H9 (cell line): Measurements from ENCODE around the gene SRSF6. TPM values are rescaled to one million over a fixed set of nuclear protein-coding genes. Genes with fewer than 3 reads are reported as not detected.

ENCODE experiments used
- DNase-seq: peaks from one replicate; pipeline ENCODE4 v3.0.0-alpha.2; 2017
- H2AFZ ChIP-seq: one replicate; pipeline ENCODE4 v1.6.1; 2013; ENCODE audit warnings: mild to moderate bottlenecking, low read length, control low read depth, moderate library complexity
- H2AK5ac ChIP-seq: 2 replicates; pipeline ENCODE4 v1.6.1; 2013; ENCODE audit warnings: low read length, control low read depth, mixed read lengths; ENCODE audit not compliant: insufficient read length
- H2BK120ac ChIP-seq: one replicate; pipeline ENCODE4 v1.6.1; 2013; ENCODE audit warnings: low read depth, mild to moderate bottlenecking, low read length, control low read depth, inconsistent platforms; ENCODE audit not compliant: poor library complexity, severe bottlenecking
- H2BK12ac ChIP-seq: 2 replicates; pipeline ENCODE4 v1.6.1; 2013; ENCODE audit warnings: low read length, control low read depth, mixed read lengths, low read depth; ENCODE audit not compliant: insufficient read length
- H2BK15ac ChIP-seq: 2 replicates; pipeline ENCODE4 v1.6.1; 2013; ENCODE audit warnings: low read depth, low read length, control low read depth
- H2BK20ac ChIP-seq: one replicate; pipeline ENCODE4 v1.6.1; 2013; ENCODE audit warnings: low read depth, mild to moderate bottlenecking, low read length, control low read depth, inconsistent platforms; ENCODE audit not compliant: poor library complexity, severe bottlenecking
- H2BK5ac ChIP-seq: 2 replicates; pipeline ENCODE4 v1.6.1; 2013; ENCODE audit warnings: low read length, control low read depth, mixed read lengths; ENCODE audit not compliant: insufficient read length
- H3K14ac ChIP-seq: 2 replicates; pipeline ENCODE4 v1.6.1; 2013; ENCODE audit warnings: low read length, control low read depth; ENCODE audit not compliant: insufficient read depth
- H3K18ac ChIP-seq: 2 replicates; pipeline ENCODE4 v1.6.1; 2013; ENCODE audit warnings: low read depth, mild to moderate bottlenecking, mixed read lengths, low read length, control low read depth; ENCODE audit not compliant: insufficient read length
- H3K23ac ChIP-seq: 2 replicates; pipeline ENCODE4 v1.6.1; 2013; ENCODE audit warnings: low read length, control low read depth, mixed read lengths, low read depth; ENCODE audit not compliant: insufficient read length
- H3K23me2 ChIP-seq: 2 replicates; pipeline ENCODE4 v1.6.1; 2013; ENCODE audit warnings: low read depth, mild to moderate bottlenecking, mixed read lengths, low read length, control low read depth; ENCODE audit not compliant: insufficient read length, poor library complexity, severe bottlenecking
- H3K27ac ChIP-seq: 2 replicates; pipeline ENCODE4 v1.5.1; 2013; ENCODE audit warnings: low read length, control low read depth, mixed read lengths, low read depth; ENCODE audit not compliant: insufficient read length
- H3K27me3 ChIP-seq: 2 replicates; pipeline ENCODE4 v1.6.1; 2013; ENCODE audit warnings: low read length, control low read depth, inconsistent platforms; ENCODE audit not compliant: insufficient read depth
- H3K4ac ChIP-seq: 2 replicates; pipeline ENCODE4 v1.6.1; 2013; ENCODE audit warnings: low read depth, mild to moderate bottlenecking, control low read depth, inconsistent platforms, low read length, moderate library complexity
- H3K4me1 ChIP-seq: 2 replicates; pipeline ENCODE4 v1.6.1; 2013; ENCODE audit warnings: low read length, control low read depth, inconsistent platforms; ENCODE audit not compliant: insufficient read depth
- H3K4me2 ChIP-seq: 2 replicates; pipeline ENCODE4 v1.6.1; 2013; ENCODE audit warnings: low read length, control low read depth, mixed read lengths; ENCODE audit not compliant: insufficient read length, insufficient read depth
- H3K56ac ChIP-seq: 2 replicates; pipeline ENCODE4 v1.6.1; 2013; ENCODE audit warnings: low read depth, mild to moderate bottlenecking, mixed read lengths, low read length, control low read depth; ENCODE audit not compliant: insufficient read length
- H3K79me1 ChIP-seq: 2 replicates; pipeline ENCODE4 v1.6.1; 2013; ENCODE audit warnings: low read depth, mild to moderate bottlenecking, moderate library complexity, low read length, control low read depth, inconsistent platforms; ENCODE audit not compliant: insufficient read depth, poor library complexity, severe bottlenecking
- H3K79me2 ChIP-seq: 2 replicates; pipeline ENCODE4 v1.6.1; 2013; ENCODE audit warnings: low read length, control low read depth, inconsistent platforms; ENCODE audit not compliant: insufficient read depth
- H3K9ac ChIP-seq: 2 replicates; pipeline ENCODE4 v1.6.1; 2013; ENCODE audit warnings: low read length, control low read depth, mixed read lengths; ENCODE audit not compliant: insufficient read length; ENCODE audit errors: extremely low read depth
- H3K9me3 ChIP-seq: one replicate; pipeline ENCODE4 v1.6.1; 2013; ENCODE audit warnings: low read depth, low read length, inconsistent platforms; ENCODE audit not compliant: control insufficient read depth
- H3T11ph ChIP-seq: one replicate; pipeline ENCODE4 v1.6.1; 2013; ENCODE audit warnings: mild to moderate bottlenecking, low read length, control low read depth, inconsistent platforms
- H4K20me1 ChIP-seq: one replicate; pipeline ENCODE4 v1.6.1; 2013; ENCODE audit not compliant: control insufficient read depth, insufficient read length, insufficient read depth
- H4K5ac ChIP-seq: 2 replicates; pipeline ENCODE4 v1.6.1; 2013; ENCODE audit warnings: low read depth, mild to moderate bottlenecking, mixed read lengths, low read length, control low read depth; ENCODE audit not compliant: insufficient read length
- H4K8ac ChIP-seq: replicated peaks from 2 replicates; pipeline ENCODE4 v1.6.1; 2013; ENCODE audit warnings: low read length, control low read depth, mixed read lengths, low read depth; ENCODE audit not compliant: insufficient read length
- H4K91ac ChIP-seq: 2 replicates; pipeline ENCODE4 v1.6.1; 2013; ENCODE audit warnings: low read depth, mild to moderate bottlenecking, moderate library complexity, mixed read lengths, low read length, control low read depth; ENCODE audit not compliant: insufficient read length
- H3K27ac Mint-ChIP-seq, 3 experiments: 2 replicates in 2 of 3; 3 replicates in 1 of 3; pipeline ENCODE4 v1.8.0; 2020 to 2021; ENCODE audit warnings: mixed read lengths in 3 of 3, mild to moderate bottlenecking in 1 of 3, moderate library complexity in 1 of 3
- H3K27me3 Mint-ChIP-seq: 2 replicates; pipeline ENCODE4 v1.8.0; 2021; ENCODE audit warnings: low read depth, mild to moderate bottlenecking, moderate library complexity, mixed read lengths
- H3K36me3 Mint-ChIP-seq, 3 experiments: 2 replicates in 2 of 3; 3 replicates in 1 of 3; pipeline ENCODE4 v1.8.0; 2020 to 2021; ENCODE audit warnings: low read depth in 3 of 3, mixed read lengths in 3 of 3; ENCODE audit not compliant: insufficient read depth in 1 of 3
- H3K4me1 Mint-ChIP-seq, 2 experiments: 2 replicates each; pipeline ENCODE4 v1.8.0; 2020; ENCODE audit warnings: mixed read lengths in 2 of 2
- H3K4me3 Mint-ChIP-seq, 2 experiments: 2 replicates in 1 of 2; 3 replicates in 1 of 2; pipeline ENCODE4 v1.8.0; 2020 to 2021; ENCODE audit warnings: mild to moderate bottlenecking in 2 of 2, mixed read lengths in 2 of 2, moderate library complexity in 1 of 2
- H3K9me3 Mint-ChIP-seq, 2 experiments: 2 replicates in 1 of 2; 3 replicates in 1 of 2; pipeline ENCODE4 v1.8.0; 2020; ENCODE audit warnings: mild to moderate bottlenecking in 2 of 2, mixed read lengths in 2 of 2, moderate library complexity in 1 of 2
- CTCF ChIP-seq: fragments of 200-600 bp; sonication (generic); conservative IDR thresholded peaks from 3 replicates; pipeline ENCODE4 v1.8.0; 2021; ENCODE audit warnings: antibody characterized with exemption, mild to moderate bottlenecking
- WGBS: extraction: QIAGEN DNeasy Blood & Tissue Kit; methylation state at CpG from one replicate; pipeline ENCODE4 v1.1.7; 2013; ENCODE audit warnings: missing lambda C conversion rate, low lambda C conversion rate, mixed read lengths; ENCODE audit not compliant: insufficient read length; ENCODE audit errors: extremely low coverage; 5-methylcytosine and 5-hydroxymethylcytosine counted together
- total RNA-seq: library from RNA; stranded (reverse); gene quantifications from 2 replicates; pipeline ENCODE4 v1.2.1, GENCODE V29; 2021

SRSF6 gene
- total RNA-seq, 1 experiment from 2014 or later, result 336 TPM

GRCh38 chr20:43465625-43465943 lies 7.9 kb downstream of the SRSF6 start:
- Histone ChIP-seq H3K27ac (no peak overlapping the region), H2AFZ (no peak overlapping the region), H3K79me1 (no peaks in the 10 kb centered on the region), H3K4me1 (no peaks in the 10 kb centered on the region), H3K4ac (no peak overlapping the region), H2BK5ac (no peak overlapping the region), H3K23me2 (no peaks in the 10 kb centered on the region), H2BK20ac (no peak overlapping the region), H4K8ac (no peak overlapping the region), H3K9me3 (no peaks in the 10 kb centered on the region), H2BK120ac (no peak overlapping the region), H3K14ac (no peak overlapping the region), H4K20me1 (no peaks in the 10 kb centered on the region), H3K79me2 (no peaks in the 10 kb centered on the region), H3K9ac (no peak overlapping the region), H4K5ac (no peak overlapping the region), H4K91ac (no peak overlapping the region), H2BK15ac (no peak overlapping the region), H3K23ac (no peak overlapping the region), H3K56ac (no peak overlapping the region), H2BK12ac (no peak overlapping the region), H3T11ph (no peak overlapping the region), H2AK5ac (no peak overlapping the region), H3K4me2 (no peak overlapping the region), H3K18ac (no peak overlapping the region), H3K27me3 (no peaks in the 10 kb centered on the region)
- no peaks in the 10 kb centered on the region for H3K27me3 Mint-ChIP-seq
- H3K36me3 Mint-ChIP-seq, result peaks cover 32 to 69% (median 55%) of the 10 kb centered on the region in 3 experiments
- H3K4me1 Mint-ChIP-seq, result peaks cover 5% of the 10 kb centered on the region in 2 experiments
- no CpG with 5 or more reads among the region's 2 CpGs for WGBS
- H3K9me3 Mint-ChIP-seq, result no peaks in the 10 kb centered on the region
- no peak overlapping the region for H3K4me3 Mint-ChIP-seq
- no peak for TF ChIP-seq CTCF
- no peak for DNase-seq
- no peak overlapping the region; a peak in 1 of 7 replicates for H3K27ac Mint-ChIP-seq
